GM19328 (cell line): Measurements from ENCODE around the gene HDGF.
A peak's percentile ranks its signal among the peaks of the same experiment; 100 is the strongest.
"Not testable (repeated sequence)": the region's sequence is repeated elsewhere in the genome, so short reads cannot be mapped to it uniquely, and the experiment has no call there.

Experiments used
- ATAC-seq: cut with Tn5 transposase; IDR thresholded peaks from one replicate; pipeline ENCODE4 v1.9.1; 2021; ENCODE audit warnings: mild to moderate bottlenecking, moderate library complexity; ENCODE audit not compliant: unreplicated experiment

The HDGF gene

GRCh38 chr1:156767101-156767878, 15.8 kb upstream of the HDGF start, which contains the start of gene PRCC:
Gene PRCC (plus strand): TSS chr1:156767535. CDS start chr1:156767772, 237 bp downstream.
- ATAC-seq, result peak; percentile 89

- peak; percentile 9 for ATAC-seq
Observed at GRCh38 chr1:156766298-156767100, 15.0 kb upstream of the HDGF start.

- ATAC-seq, result no peak
Observed at GRCh38 chr1:156765666-156766065, 14.2 kb upstream of the HDGF start.

- not testable (repeated sequence) for ATAC-seq
Observed at GRCh38 chr1:156765136-156765535, 13.7 kb upstream of the HDGF start.

GRCh38 chr1:156760796-156761104, 9.3 kb upstream of the HDGF start:
- ATAC-seq, result no peak

GRCh38 chr1:156760092-156760795, 8.8 kb upstream of the HDGF start:
- no peak for ATAC-seq

GRCh38 chr1:156757572-156758253, 6.2 kb upstream of the HDGF start:
- not testable (repeated sequence) for ATAC-seq

- no peak for ATAC-seq
Observed at GRCh38 chr1:156756355-156756754, 4.9 kb upstream of the HDGF start.

- ATAC-seq, result no peak
Observed at GRCh38 chr1:156755527-156755950, 4.1 kb upstream of the HDGF start.

- no peak for ATAC-seq
Observed at GRCh38 chr1:156754219-156754618, 2.7 kb upstream of the HDGF start.

GRCh38 chr1:156752843-156753482, 1.5 kb upstream of the HDGF start:
- no peak for ATAC-seq

- peak; percentile 67 for ATAC-seq
Observed at GRCh38 chr1:156751757-156752481, 444 bp upstream of the HDGF start.

GRCh38 chr1:156750711-156751450, 594 bp downstream of the HDGF start:
- peak; percentile 12 for ATAC-seq

GRCh38 chr1:156750191-156750672, 1.2 kb downstream of the HDGF start:
- no peak for ATAC-seq

GRCh38 chr1:156749419-156750118, 1.9 kb downstream of the HDGF start:
- ATAC-seq, result no peak

- no peak for ATAC-seq
Observed at GRCh38 chr1:156748670-156749418, 2.6 kb downstream of the HDGF start.
